ENCODE data around the gene PALLD. TPM values are rescaled to one million over a fixed set of nuclear protein-coding genes. Genes with fewer than 3 reads are reported as not detected.
A peak's percentile ranks its signal among the peaks of the same experiment; 100 is the strongest.
"Not testable (repeated sequence)": the region's sequence is repeated elsewhere in the genome, so short reads cannot be mapped to it uniquely, and the experiment has no call there.

The PALLD gene
- total RNA-seq, 8 experiments from 2014 or later = 15.5 to 50.3 (median 24.3) TPM

DNA sequence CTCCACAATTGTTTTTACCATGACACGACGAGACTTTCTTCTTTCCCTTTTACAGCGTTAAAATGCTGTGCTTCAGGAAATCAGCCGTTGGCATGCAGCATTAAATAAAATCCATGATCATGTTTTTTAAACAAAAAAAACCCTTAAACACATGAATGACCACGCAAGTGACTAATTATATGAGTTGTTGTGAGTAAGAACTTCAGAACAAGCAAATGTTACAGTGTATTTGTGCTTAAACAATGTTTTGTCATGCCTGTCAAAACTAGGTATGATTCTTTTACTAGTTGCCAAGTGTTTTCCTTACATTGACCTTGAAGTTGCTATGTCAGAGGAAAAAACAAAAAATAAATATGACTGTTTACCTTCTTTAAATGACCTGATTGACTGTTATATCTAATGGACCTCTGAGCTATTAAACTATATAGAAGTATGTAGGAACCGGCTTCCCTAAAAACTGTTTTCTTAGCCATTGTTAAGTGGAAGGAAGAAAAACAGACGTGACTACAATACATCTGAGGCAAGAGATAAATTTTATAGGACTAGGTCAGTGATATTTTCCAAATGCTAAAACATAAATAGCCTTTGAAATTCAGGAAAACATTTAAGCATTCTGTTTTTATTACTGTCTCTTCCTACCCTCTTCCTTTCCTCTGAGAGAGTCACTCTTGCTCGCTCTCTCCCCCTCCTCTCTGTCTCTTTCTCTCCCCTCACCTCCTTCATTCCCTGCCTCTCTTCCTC is 197.1 kb downstream of the PALLD start:
- H3K4me1 ChIP-seq (replicated peaks in 1 of 2) = peaks cover 5 to 10% of the 10 kb centered on the region in 2 donors

DNA sequence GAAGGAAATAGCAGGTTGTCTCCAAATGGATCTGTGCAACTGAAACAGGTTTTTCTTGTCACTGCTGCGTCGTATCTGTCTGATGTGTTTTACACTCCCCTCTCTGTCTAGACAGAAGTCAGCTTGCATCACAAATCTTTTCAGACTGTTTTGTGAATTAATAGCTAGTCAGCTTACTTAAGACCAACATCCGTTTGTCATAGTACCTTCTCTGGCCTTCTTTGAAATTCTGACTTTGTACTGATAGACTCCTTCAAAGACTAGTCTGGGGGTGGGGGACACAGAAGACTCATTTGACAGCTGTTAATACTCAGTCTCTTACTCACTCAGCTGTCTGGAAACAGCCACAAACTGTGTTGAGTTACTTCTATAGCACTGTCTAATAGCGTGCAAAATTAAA is 197.8 kb downstream of the PALLD start:
- no peak overlapping the region for H3K27ac ChIP-seq
- in situ Hi-C loops (cut with MboI; ENCODE audit: low pct_unique_long_range_greater_than_20kb in 2 of 9, low sequenced_read_pairs in 9 of 9, unreplicated experiment in 9 of 9) = no loop called here

More for the DNA sequence above, 197.1 kb downstream of the PALLD start:
- Histone ChIP-seq H3K4me3 (no peak overlapping the region), H3K27ac (no peak overlapping the region)
- in situ Hi-C loops (cut with MboI; ENCODE audit: low pct_unique_long_range_greater_than_20kb in 2 of 9, low sequenced_read_pairs in 9 of 9, unreplicated experiment in 9 of 9) = no loop called here
- WGBS, 10 experiments = 16 to 90% (median 75%) methylated on average over 2 to 8 of the region's 8 CpGs
- ATAC-seq (replicated peaks in 6 of 8) = no peak

GRCh38 chr4:168695288-168695687 is 198.4 kb downstream of the PALLD start:
- in situ Hi-C loops (cut with MboI; ENCODE audit: low pct_unique_long_range_greater_than_20kb in 2 of 9, low sequenced_read_pairs in 9 of 9, unreplicated experiment in 9 of 9) = no loop called here
- Histone ChIP-seq H3K4me3 (no peak overlapping the region), H3K4me1 (replicated peaks in 1 of 2) (peaks cover 5 to 10% of the 10 kb centered on the region in 2 donors), H3K27ac (no peak overlapping the region)
- WGBS, 10 experiments = 17 to 100% (median 70%) methylated on average over 1 to 2 of the region's 2 CpGs; no CpG with 5 or more reads in 2 of the 10 experiments
- peak in 1 of 8 experiments; percentile 49 for ATAC-seq (replicated peaks in 6 of 8)

More for the DNA sequence above, 197.8 kb downstream of the PALLD start:
- 36 to 87% (median 76%) methylated on average over 2 to 4 of the region's 4 CpGs for WGBS, 10 experiments
- H3K4me1 ChIP-seq (replicated peaks in 1 of 2) = peaks cover 5 to 10% of the 10 kb centered on the region in 2 donors
- H3K4me3 ChIP-seq = no peak overlapping the region
- peak in 3 of 8 experiments; percentile 37 to 46 (median 43) for ATAC-seq (replicated peaks in 6 of 8)

DNA sequence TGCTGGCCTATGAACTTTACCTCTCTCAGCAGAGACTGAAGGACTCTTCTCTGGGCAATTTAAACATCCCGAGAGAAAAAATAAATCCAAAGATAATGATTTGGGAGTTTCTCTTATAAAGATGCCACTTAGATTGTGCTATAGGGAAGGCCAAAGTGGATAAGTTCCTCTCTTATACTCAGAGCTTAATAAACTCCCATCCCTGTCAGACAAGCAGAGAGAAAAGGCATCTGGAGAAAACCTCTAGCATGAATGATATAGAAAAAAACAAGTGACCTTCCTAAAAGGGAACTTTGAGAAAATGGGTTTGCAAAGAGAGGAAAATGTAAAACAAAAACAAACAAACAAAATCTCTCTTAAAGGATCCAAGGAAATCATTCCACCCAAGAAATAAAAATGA is 199.4 kb downstream of the PALLD start:
- ATAC-seq (replicated peaks in 6 of 8) = no peak
- H3K4me1 ChIP-seq (replicated peaks in 1 of 2) = peaks cover 5 to 10% of the 10 kb centered on the region in 2 donors
- no peak overlapping the region for H3K4me3 ChIP-seq
- WGBS, 10 experiments = 78 to 100% (median 93%) methylated on average over 1 of the region's 1 CpG; no CpG with 5 or more reads in 2 of the 10 experiments
- in situ Hi-C loops (cut with MboI; ENCODE audit: low pct_unique_long_range_greater_than_20kb in 2 of 9, low sequenced_read_pairs in 9 of 9, unreplicated experiment in 9 of 9) = no loop called here
- H3K27ac ChIP-seq = no peak overlapping the region

DNA sequence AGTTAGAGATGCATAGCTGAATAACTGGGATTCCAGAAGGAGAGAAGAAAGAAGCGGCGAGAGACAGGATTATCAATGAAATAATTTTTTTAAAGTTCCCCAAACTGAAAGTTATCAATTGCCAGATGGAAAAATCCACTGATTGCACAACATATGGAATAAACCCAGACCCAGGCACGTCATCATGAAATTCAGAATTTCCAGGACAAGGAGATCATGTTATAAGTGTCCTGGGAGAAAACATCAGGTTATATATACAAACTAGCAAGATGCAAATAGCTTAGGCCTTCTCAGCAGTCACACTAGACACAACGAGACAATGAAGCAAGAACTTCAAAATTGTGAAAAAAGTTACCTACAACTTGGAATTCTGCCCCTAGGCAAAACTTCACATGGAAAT is 200.0 kb downstream of the PALLD start:
- H3K27ac ChIP-seq = no peak overlapping the region
- no peak for ATAC-seq (replicated peaks in 6 of 8)
- peaks cover 5 to 10% of the 10 kb centered on the region in 2 donors for H3K4me1 ChIP-seq (replicated peaks in 1 of 2)
- WGBS, 10 experiments = 70 to 100% (median 89%) methylated on average over 1 to 4 of the region's 4 CpGs
- no peak overlapping the region for H3K4me3 ChIP-seq
- in situ Hi-C loops (cut with MboI; ENCODE audit: low pct_unique_long_range_greater_than_20kb in 2 of 9, low sequenced_read_pairs in 9 of 9, unreplicated experiment in 9 of 9) = no loop called here

GRCh38 chr4:168699224-168699878 is 202.5 kb downstream of the PALLD start:
- Histone ChIP-seq H3K27ac (no peak overlapping the region), H3K4me3 (no peak overlapping the region), H3K4me1 (replicated peaks in 1 of 2) (peaks cover 0 to 3% of the 10 kb centered on the region in 2 donors)
- ATAC-seq (replicated peaks in 6 of 8) = no peak
- 40 to 100% (median 100%) methylated on average over 1 to 3 of the region's 3 CpGs; no CpG with 5 or more reads in 5 of the 10 experiments for WGBS, 10 experiments
- in situ Hi-C loops (cut with MboI; ENCODE audit: low pct_unique_long_range_greater_than_20kb in 2 of 9, low sequenced_read_pairs in 9 of 9, unreplicated experiment in 9 of 9) = no loop called here

DNA sequence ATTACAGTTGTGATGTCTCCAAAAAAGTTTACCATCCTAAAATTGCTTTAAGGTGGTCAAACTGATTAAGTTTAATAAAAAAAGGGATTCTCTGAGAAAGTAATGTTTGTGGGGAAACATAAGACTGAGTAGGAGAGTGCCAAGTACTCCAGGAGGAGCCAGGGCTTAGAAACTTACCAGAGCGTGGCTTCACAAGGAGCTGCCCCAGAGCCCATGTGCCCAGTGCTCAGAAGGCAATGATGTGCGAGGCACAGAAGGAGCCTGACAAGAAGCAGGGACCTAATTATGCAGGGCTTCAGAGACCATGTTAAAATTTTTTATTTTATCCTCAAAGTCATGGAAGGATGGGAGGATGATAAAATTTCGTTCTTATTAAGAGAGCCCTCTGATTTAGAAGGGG is 204.2 kb downstream of the PALLD start:
- Histone ChIP-seq H3K4me3 (no peak overlapping the region), H3K27ac (no peak overlapping the region), H3K4me1 (replicated peaks in 1 of 2) (no peaks in the 10 kb centered on the region)
- WGBS, 10 experiments = 62 to 100% (median 83%) methylated on average over 1 to 3 of the region's 3 CpGs; no CpG with 5 or more reads in 1 of the 10 experiments
- in situ Hi-C loops (cut with MboI; ENCODE audit: low pct_unique_long_range_greater_than_20kb in 2 of 9, low sequenced_read_pairs in 9 of 9, unreplicated experiment in 9 of 9) = loop anchor here in 3 of 9 experiments (25.0 kb wide), 2 partner anchors 136 to 211 kb away; no protein-coding TSS in a partner anchor
- no peak for ATAC-seq (replicated peaks in 6 of 8)

GRCh38 chr4:168702581-168703087 is 205.8 kb downstream of the PALLD start:
- not testable (repeated sequence) for H3K27ac ChIP-seq; H3K4me1 ChIP-seq (replicated peaks in 1 of 2); ATAC-seq (replicated peaks in 6 of 8); H3K4me3 ChIP-seq
- WGBS, 10 experiments = 92 to 100% (median 100%) methylated on average over 1 to 3 of the region's 4 CpGs; no CpG with 5 or more reads in 3 of the 10 experiments
- in situ Hi-C loops (cut with MboI; ENCODE audit: low pct_unique_long_range_greater_than_20kb in 2 of 9, low sequenced_read_pairs in 9 of 9, unreplicated experiment in 9 of 9) = loop anchor here in 3 of 9 experiments (25.0 kb wide), 2 partner anchors 135 to 210 kb away; no protein-coding TSS in a partner anchor

DNA sequence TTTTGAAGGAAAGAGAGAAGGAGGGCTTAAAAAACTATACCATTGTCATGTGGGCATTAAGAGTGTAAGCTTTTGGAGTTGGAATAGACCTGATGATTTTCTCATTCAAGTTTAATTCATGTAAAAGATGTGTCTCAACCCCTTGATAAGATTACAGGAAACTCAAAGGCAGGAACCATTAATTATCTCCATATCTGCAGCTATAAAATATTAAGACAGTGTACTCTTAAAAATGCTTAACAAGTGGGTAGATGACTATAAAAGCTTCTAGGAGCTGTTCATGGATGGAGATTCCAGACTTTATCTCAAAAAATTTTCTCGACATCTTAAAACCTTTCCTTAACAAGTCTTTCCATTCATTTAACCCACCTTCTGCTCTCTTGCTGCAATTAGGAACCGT is 208.3 kb downstream of the PALLD start:
- no peak for ATAC-seq (replicated peaks in 6 of 8)
- Histone ChIP-seq H3K27ac (no peak overlapping the region), H3K4me3 (no peak overlapping the region), H3K4me1 (replicated peaks in 1 of 2) (no peaks in the 10 kb centered on the region)
- 65 to 100% (median 92%) methylated on average over 1 to 2 of the region's 2 CpGs for WGBS, 10 experiments
- in situ Hi-C loops (cut with MboI; ENCODE audit: low pct_unique_long_range_greater_than_20kb in 2 of 9, low sequenced_read_pairs in 9 of 9, unreplicated experiment in 9 of 9) = loop anchor here in 3 of 9 experiments (25.0 kb wide), 2 partner anchors 132 to 207 kb away; no protein-coding TSS in a partner anchor

GRCh38 chr4:168707205-168707604 is 210.4 kb downstream of the PALLD start:
- in situ Hi-C loops (cut with MboI; ENCODE audit: low pct_unique_long_range_greater_than_20kb in 2 of 9, low sequenced_read_pairs in 9 of 9, unreplicated experiment in 9 of 9) = loop anchor here in 3 of 9 experiments (25.0 kb wide), 2 partner anchors 130 to 205 kb away; no protein-coding TSS in a partner anchor
- no peak overlapping the region for H3K4me3 ChIP-seq
- H3K27ac ChIP-seq = no peak overlapping the region
- 33 to 100% (median 80%) methylated on average over 1 to 4 of the region's 4 CpGs; no CpG with 5 or more reads in 4 of the 10 experiments for WGBS, 10 experiments
- no peak for ATAC-seq (replicated peaks in 6 of 8)
- peaks cover 2 to 8% of the 10 kb centered on the region in 2 donors for H3K4me1 ChIP-seq (replicated peaks in 1 of 2)

- 44 to 100% (median 67%) methylated on average over 1 to 3 of the region's 4 CpGs; no CpG with 5 or more reads in 4 of the 10 experiments for WGBS, 10 experiments
Observed at GRCh38 chr4:168708108-168708507, 211.3 kb downstream of the PALLD start.

GRCh38 chr4:168710353-168710946 is 213.6 kb downstream of the PALLD start:
- H3K27ac ChIP-seq = no peak overlapping the region
- 27 to 90% (median 72%) methylated on average over 1 to 3 of the region's 3 CpGs for WGBS, 10 experiments
- peaks cover 4 to 21% of the 10 kb centered on the region in 2 donors for H3K4me1 ChIP-seq (replicated peaks in 1 of 2)
- peak in 4 of 8 experiments; percentile 33 to 87 (median 84) for ATAC-seq (replicated peaks in 6 of 8)
- H3K4me3 ChIP-seq = no peak overlapping the region
- in situ Hi-C loops (cut with MboI; ENCODE audit: low pct_unique_long_range_greater_than_20kb in 2 of 9, low sequenced_read_pairs in 9 of 9, unreplicated experiment in 9 of 9) = loop anchor here in 3 of 9 experiments (25.0 kb wide), 2 partner anchors 127 to 202 kb away; no protein-coding TSS in a partner anchor

More at GRCh38 chr4:168708108-168708507, 211.3 kb downstream of the PALLD start:
- no peak overlapping the region for H3K4me3 ChIP-seq
- no peak overlapping the region for H3K27ac ChIP-seq
- peaks cover 2 to 17% of the 10 kb centered on the region in 2 donors for H3K4me1 ChIP-seq (replicated peaks in 1 of 2)
- in situ Hi-C loops (cut with MboI; ENCODE audit: low pct_unique_long_range_greater_than_20kb in 2 of 9, low sequenced_read_pairs in 9 of 9, unreplicated experiment in 9 of 9) = loop anchor here in 3 of 9 experiments (25.0 kb wide), 2 partner anchors 129 to 204 kb away; no protein-coding TSS in a partner anchor
- no peak for ATAC-seq (replicated peaks in 6 of 8)
